ENCODE results near the gene ADCY3. TPM values are rescaled to one million over a fixed set of nuclear protein-coding genes. Genes with fewer than 3 reads are reported as not detected.

The ADCY3 gene
- total RNA-seq, 1 experiment from 2014 or later, result 71.1 TPM

GRCh38 chr2:24969784-24970183 is 49.7 kb upstream of the ADCY3 start:
- RAD21 ChIA-PET (ENCODE audit: low non-redundant PET in 1 of 2, low total read pairs in 2 of 2, uncharacterized antibody in 2 of 2, unreplicated experiment in 2 of 2), result no interaction called here
- peaks cover 16% of the 10 kb centered on the region for H3K79me2 ChIP-seq (ENCODE audit: insufficient read depth, low read length)
- DNase-seq (ENCODE audit: low read depth, low spot score) (no peak), ATAC-seq (no peak)
- no peak overlapping the region for H3K4me3 ChIP-seq (replicated peaks in 1 of 2; ENCODE audit: low read depth in 1 of 2, low read length in 2 of 2)
- intact Hi-C loops (cut with micrococcal nuclease), result no loop called here
- BruUV-seq (replicated peaks), result no TSS peak
- no peak overlapping the region for H3K27ac ChIP-seq (ENCODE audit: low read depth, low read length)
- H3K27me3 ChIP-seq (ENCODE audit: insufficient read depth, low read length), result no peaks in the 10 kb centered on the region
- POLR2A ChIA-PET, result no interaction called here
- H2AFZ ChIP-seq (ENCODE audit: low read depth, low read length, poor library complexity, severe bottlenecking), result no peak overlapping the region
- H4K20me1 ChIP-seq (ENCODE audit: insufficient read depth), result no peaks in the 10 kb centered on the region
- H3K9me2 ChIP-seq (ENCODE audit: insufficient read depth), result no peaks in the 10 kb centered on the region
- no peak overlapping the region for H3K4me2 ChIP-seq (ENCODE audit: low read length)
- TF ChIP-seq ATF3 (IDR thresholded peaks at IDR 0.05) (no peak), SP1 (IDR thresholded peaks at IDR 0.05; ENCODE audit: low read depth) (no peak), ELF1 (IDR thresholded peaks at IDR 0.05; ENCODE audit: borderline replicate concordance, low read depth) (no peak), POLR2AphosphoS5 (IDR thresholded peaks at IDR 0.05; ENCODE audit: low read depth, low read length) (no peak), SIN3A (IDR thresholded peaks at IDR 0.05; ENCODE audit: low read depth) (no peak)
- no peaks in the 10 kb centered on the region for H3K9me3 ChIP-seq (ENCODE audit: control insufficient read depth in 1 of 2, insufficient read depth in 1 of 2, low read depth in 1 of 2, low read length in 2 of 2)
- H3K36me3 ChIP-seq (ENCODE audit: control insufficient read depth in 1 of 2, insufficient read depth in 2 of 2, low read length in 2 of 2), result peaks cover 4 to 5% of the 10 kb centered on the region in 2 experiments; a peak in 1 of 4 replicates
- no peak overlapping the region for H3K9ac ChIP-seq (ENCODE audit: low read length)
- CTCF ChIA-PET, result no interaction called here
- peaks cover 5 to 11% of the 10 kb centered on the region in 2 experiments for H3K4me1 ChIP-seq (ENCODE audit: control insufficient read depth in 1 of 2, insufficient read depth in 2 of 2, low read length in 2 of 2)

GRCh38 chr2:24961903-24962302 is 41.9 kb upstream of the ADCY3 start:
- Histone ChIP-seq H3K9me3 (ENCODE audit: control insufficient read depth in 1 of 2, insufficient read depth in 1 of 2, low read depth in 1 of 2, low read length in 2 of 2) (no peaks in the 10 kb centered on the region), H3K27me3 (ENCODE audit: insufficient read depth, low read length) (no peaks in the 10 kb centered on the region), H3K27ac (ENCODE audit: low read depth, low read length) (no peak overlapping the region), H3K79me2 (ENCODE audit: insufficient read depth, low read length) (no peaks in the 10 kb centered on the region), H3K4me2 (ENCODE audit: low read length) (no peak overlapping the region), H4K20me1 (ENCODE audit: insufficient read depth) (no peaks in the 10 kb centered on the region), H3K9ac (ENCODE audit: low read length) (no peak overlapping the region), H3K4me1 (ENCODE audit: control insufficient read depth in 1 of 2, insufficient read depth in 2 of 2, low read length in 2 of 2) (no peaks in the 10 kb centered on the region), H3K9me2 (ENCODE audit: insufficient read depth) (no peaks in the 10 kb centered on the region), H3K4me3 (replicated peaks in 1 of 2; ENCODE audit: low read depth in 1 of 2, low read length in 2 of 2) (no peak overlapping the region), H3K36me3 (ENCODE audit: control insufficient read depth in 1 of 2, insufficient read depth in 2 of 2, low read length in 2 of 2) (peaks cover 5 to 6% of the 10 kb centered on the region in 2 experiments; a peak in 1 of 4 replicates), H2AFZ (ENCODE audit: low read depth, low read length, poor library complexity, severe bottlenecking) (no peak overlapping the region)
- ChIA-PET CTCF (no interaction called here), RAD21 (ENCODE audit: low non-redundant PET in 1 of 2, low total read pairs in 2 of 2, uncharacterized antibody in 2 of 2, unreplicated experiment in 2 of 2) (no interaction called here), POLR2A (no interaction called here)
- no TSS peak for BruUV-seq (replicated peaks)
- no peak for DNase-seq (ENCODE audit: low read depth, low spot score)
- intact Hi-C loops (cut with micrococcal nuclease), result no loop called here
- ATAC-seq, result no peak
- TF ChIP-seq POLR2A (IDR thresholded peaks at IDR 0.05; ENCODE audit: borderline replicate concordance, extremely low read depth, insufficient read depth, insufficient read length), result no peak
- TF ChIP-seq CBX3 (IDR thresholded peaks at IDR 0.05; ENCODE audit: low read depth), result no peak
- TF ChIP-seq ELF1 (IDR thresholded peaks at IDR 0.05; ENCODE audit: borderline replicate concordance, low read depth), result no peak
- TF ChIP-seq MAX (IDR thresholded peaks at IDR 0.05), result no peak

Data from HCT116 (cell line).